Neural cell (in vitro differentiated cells): ENCODE results near the gene CHRNA4. TPM values are rescaled to one million over a fixed set of nuclear protein-coding genes. Genes with fewer than 3 reads are reported as not detected.

ENCODE experiments used
- H2AFZ ChIP-seq: fragments of 200-600, 300-800 bp; sonication (generic), shearing (Covaris generic); 2 replicates; pipeline ENCODE4 v1.6.0; 2014; ENCODE audit warnings: low read depth, mild to moderate bottlenecking, antibody characterized with exemption, low read length, moderate library complexity
- H3F3A ChIP-seq: fragments of 200-600 bp; shearing (Covaris generic); 2 replicates; pipeline ENCODE4 v1.6.1; 2016; ENCODE audit warnings: mild to moderate bottlenecking, moderate library complexity, mixed read lengths, antibody characterized with exemption, low read length; ENCODE audit not compliant: insufficient read depth, poor library complexity, severe bottlenecking
- H3K27ac ChIP-seq: fragments of 200-600, 300-800 bp; sonication (generic), shearing (Covaris generic); 2 replicates; pipeline ENCODE4 v1.5.1; 2014; ENCODE audit warnings: mild to moderate bottlenecking, low read length, moderate library complexity
- H3K27me3 ChIP-seq: fragments of 300-800, 200-600 bp; sonication (generic), shearing (Covaris generic); 2 replicates; pipeline ENCODE4 v1.6.0; 2014; ENCODE audit warnings: mild to moderate bottlenecking, low read depth, low read length, moderate library complexity; ENCODE audit not compliant: insufficient read depth
- H3K36me3 ChIP-seq: fragments of 300-800, 200-600 bp; sonication (generic), shearing (Covaris generic); 2 replicates; pipeline ENCODE4 v1.5.1; 2014; ENCODE audit warnings: mild to moderate bottlenecking, antibody characterized with exemption, low read length, moderate library complexity; ENCODE audit not compliant: insufficient read depth
- H3K4me2 ChIP-seq: fragments of 300-800, 200-600 bp; sonication (generic), shearing (Covaris generic); 2 replicates; pipeline ENCODE4 v1.6.0; 2014; ENCODE audit warnings: mild to moderate bottlenecking, low read length
- H3K4me3 ChIP-seq: fragments of 300-800, 200-600 bp; sonication (generic), shearing (Covaris generic); 2 replicates; pipeline ENCODE4 v1.5.1; 2014; ENCODE audit warnings: mild to moderate bottlenecking, low read length, moderate library complexity
- H3K79me2 ChIP-seq: fragments of 200-600 bp; shearing (Covaris generic); replicated peaks from 2 replicates; pipeline ENCODE4 v1.6.0; 2014; ENCODE audit warnings: mild to moderate bottlenecking, low read length, moderate library complexity; ENCODE audit not compliant: insufficient read depth
- H3K9ac ChIP-seq: fragments of 300-800, 200-600 bp; sonication (generic), shearing (Covaris generic); 2 replicates; pipeline ENCODE4 v1.6.1; 2016; ENCODE audit warnings: mild to moderate bottlenecking, low read length, mixed read lengths
- H3K9me2 ChIP-seq: fragments of 200-600 bp; shearing (Covaris generic); 2 replicates; pipeline ENCODE4 v1.6.1; 2016; ENCODE audit warnings: mild to moderate bottlenecking, low read length, mixed read lengths; ENCODE audit not compliant: insufficient read depth
- H3K9me3 ChIP-seq: fragments of 200-600, 300-800 bp; sonication (generic), shearing (Covaris generic); 2 replicates; pipeline ENCODE4 v1.6.1; 2016; ENCODE audit warnings: mild to moderate bottlenecking, mixed run types, low read length, moderate library complexity, mixed read lengths
- H4K20me1 ChIP-seq: fragments of 200-600 bp; shearing (Covaris generic); 2 replicates; pipeline ENCODE4 v1.6.1; 2016; ENCODE audit warnings: mild to moderate bottlenecking, mixed run types; ENCODE audit not compliant: insufficient read depth
- EP300 ChIP-seq: fragments of 450-650 bp; conservative IDR thresholded peaks from 2 replicates; pipeline ENCODE4 v1.6.1; 2014; ENCODE audit warnings: antibody characterized with exemption, mild to moderate bottlenecking, moderate library complexity; ENCODE audit not compliant: poor library complexity, severe bottlenecking
- EZH2 ChIP-seq: fragments of 200-600, 300-800 bp; shearing (Covaris generic), sonication (generic); IDR thresholded peaks from 2 replicates; pipeline ENCODE4 v1.6.1; 2014; ENCODE audit warnings: antibody characterized with exemption, low read length, borderline replicate concordance, mild to moderate bottlenecking; ENCODE audit not compliant: insufficient read depth, poor library complexity, severe bottlenecking
- MXI1 ChIP-seq: fragments of 450-650 bp; conservative IDR thresholded peaks from 2 replicates; pipeline ENCODE4 v1.6.1; 2014; ENCODE audit warnings: antibody characterized with exemption, mild to moderate bottlenecking; ENCODE audit not compliant: poor library complexity, severe bottlenecking
- POLR2AphosphoS5 ChIP-seq: IDR thresholded peaks from 2 replicates; pipeline ENCODE4 v1.6.1; 2012
- RAD21 ChIP-seq: fragments of 450-650 bp; conservative IDR thresholded peaks from 2 replicates; pipeline ENCODE4 v1.6.1; 2014; ENCODE audit warnings: antibody characterized with exemption, mild to moderate bottlenecking, moderate library complexity
- SMC3 ChIP-seq: fragments of 450-650 bp; conservative IDR thresholded peaks from 2 replicates; pipeline ENCODE4 v1.6.1; 2014; ENCODE audit warnings: antibody characterized with exemption, mild to moderate bottlenecking, moderate library complexity; ENCODE audit not compliant: poor library complexity
- TAF1 ChIP-seq: IDR thresholded peaks from 2 replicates; pipeline ENCODE4 v1.6.1; 2012; ENCODE audit warnings: low read depth
- polyA plus RNA-seq: library from polyadenylated mRNA; depleted of rRNA; stranded (reverse); fragments of >200 nt; gene quantifications from 2 replicates; pipeline ENCODE4 v1.2.3, GENCODE V29; 2014
- TF ChIP-seq, protein P1 (sequence below): fragments of 450-650 bp; IDR thresholded peaks from 2 replicates; pipeline ENCODE4 v1.5.1; 2014; ENCODE audit warnings: antibody characterized with exemption, mild to moderate bottlenecking, moderate library complexity; ENCODE audit not compliant: poor library complexity, severe bottlenecking
- TF ChIP-seq, protein P2 (sequence below): IDR thresholded peaks from 2 replicates; pipeline ENCODE4 v1.6.1; 2012; ENCODE audit warnings: borderline replicate concordance

CHRNA4 gene
- polyA plus RNA-seq, 1 donor from 2014 or later, result 6.8 TPM

DNA sequence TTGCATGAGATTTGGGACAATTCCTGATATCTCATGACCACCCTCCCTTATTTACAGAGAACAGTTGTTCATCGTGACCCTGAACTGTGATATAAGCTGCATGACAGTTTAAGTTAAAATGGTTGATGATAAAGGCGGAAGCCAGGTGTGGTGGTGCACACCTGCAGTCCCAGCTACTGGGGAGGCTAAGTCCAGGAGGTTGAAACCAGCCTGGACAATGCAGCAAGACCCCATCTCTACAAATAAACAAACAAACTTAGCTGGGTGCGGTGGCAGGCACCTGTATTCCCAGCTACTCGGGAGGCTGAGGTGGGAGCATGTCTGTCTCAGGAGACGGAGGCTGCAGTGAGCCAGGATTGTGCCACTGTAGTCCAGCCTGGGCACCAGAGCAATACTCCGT is 44.1 kb downstream of the CHRNA4 start:
- no peak for TF ChIP-seq EZH2
- TF ChIP-seq SMC3, result no peak
- TF ChIP-seq TAF1, result no peak
- TF ChIP-seq, protein P1, sequence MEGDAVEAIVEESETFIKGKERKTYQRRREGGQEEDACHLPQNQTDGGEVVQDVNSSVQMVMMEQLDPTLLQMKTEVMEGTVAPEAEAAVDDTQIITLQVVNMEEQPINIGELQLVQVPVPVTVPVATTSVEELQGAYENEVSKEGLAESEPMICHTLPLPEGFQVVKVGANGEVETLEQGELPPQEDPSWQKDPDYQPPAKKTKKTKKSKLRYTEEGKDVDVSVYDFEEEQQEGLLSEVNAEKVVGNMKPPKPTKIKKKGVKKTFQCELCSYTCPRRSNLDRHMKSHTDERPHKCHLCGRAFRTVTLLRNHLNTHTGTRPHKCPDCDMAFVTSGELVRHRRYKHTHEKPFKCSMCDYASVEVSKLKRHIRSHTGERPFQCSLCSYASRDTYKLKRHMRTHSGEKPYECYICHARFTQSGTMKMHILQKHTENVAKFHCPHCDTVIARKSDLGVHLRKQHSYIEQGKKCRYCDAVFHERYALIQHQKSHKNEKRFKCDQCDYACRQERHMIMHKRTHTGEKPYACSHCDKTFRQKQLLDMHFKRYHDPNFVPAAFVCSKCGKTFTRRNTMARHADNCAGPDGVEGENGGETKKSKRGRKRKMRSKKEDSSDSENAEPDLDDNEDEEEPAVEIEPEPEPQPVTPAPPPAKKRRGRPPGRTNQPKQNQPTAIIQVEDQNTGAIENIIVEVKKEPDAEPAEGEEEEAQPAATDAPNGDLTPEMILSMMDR, result no peak
- TF ChIP-seq, protein P2, sequence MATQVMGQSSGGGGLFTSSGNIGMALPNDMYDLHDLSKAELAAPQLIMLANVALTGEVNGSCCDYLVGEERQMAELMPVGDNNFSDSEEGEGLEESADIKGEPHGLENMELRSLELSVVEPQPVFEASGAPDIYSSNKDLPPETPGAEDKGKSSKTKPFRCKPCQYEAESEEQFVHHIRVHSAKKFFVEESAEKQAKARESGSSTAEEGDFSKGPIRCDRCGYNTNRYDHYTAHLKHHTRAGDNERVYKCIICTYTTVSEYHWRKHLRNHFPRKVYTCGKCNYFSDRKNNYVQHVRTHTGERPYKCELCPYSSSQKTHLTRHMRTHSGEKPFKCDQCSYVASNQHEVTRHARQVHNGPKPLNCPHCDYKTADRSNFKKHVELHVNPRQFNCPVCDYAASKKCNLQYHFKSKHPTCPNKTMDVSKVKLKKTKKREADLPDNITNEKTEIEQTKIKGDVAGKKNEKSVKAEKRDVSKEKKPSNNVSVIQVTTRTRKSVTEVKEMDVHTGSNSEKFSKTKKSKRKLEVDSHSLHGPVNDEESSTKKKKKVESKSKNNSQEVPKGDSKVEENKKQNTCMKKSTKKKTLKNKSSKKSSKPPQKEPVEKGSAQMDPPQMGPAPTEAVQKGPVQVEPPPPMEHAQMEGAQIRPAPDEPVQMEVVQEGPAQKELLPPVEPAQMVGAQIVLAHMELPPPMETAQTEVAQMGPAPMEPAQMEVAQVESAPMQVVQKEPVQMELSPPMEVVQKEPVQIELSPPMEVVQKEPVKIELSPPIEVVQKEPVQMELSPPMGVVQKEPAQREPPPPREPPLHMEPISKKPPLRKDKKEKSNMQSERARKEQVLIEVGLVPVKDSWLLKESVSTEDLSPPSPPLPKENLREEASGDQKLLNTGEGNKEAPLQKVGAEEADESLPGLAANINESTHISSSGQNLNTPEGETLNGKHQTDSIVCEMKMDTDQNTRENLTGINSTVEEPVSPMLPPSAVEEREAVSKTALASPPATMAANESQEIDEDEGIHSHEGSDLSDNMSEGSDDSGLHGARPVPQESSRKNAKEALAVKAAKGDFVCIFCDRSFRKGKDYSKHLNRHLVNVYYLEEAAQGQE, result no peak
- TF ChIP-seq EP300, result no peak
- TF ChIP-seq POLR2AphosphoS5, result no peak
- Histone ChIP-seq H2AFZ (no peak overlapping the region), H3K9me2 (no peaks in the 10 kb centered on the region), H3K4me2 (no peak overlapping the region), H3K9ac (no peak overlapping the region), H3K27me3 (no peaks in the 10 kb centered on the region), H3K27ac (no peak overlapping the region), H4K20me1 (no peaks in the 10 kb centered on the region), H3K36me3 (no peaks in the 10 kb centered on the region), H3F3A (no peaks in the 10 kb centered on the region), H3K4me3 (no peak overlapping the region), H3K9me3 (no peaks in the 10 kb centered on the region), H3K79me2 (no peaks in the 10 kb centered on the region)

- Histone ChIP-seq H2AFZ (no peak overlapping the region), H3K9me3 (no peaks in the 10 kb centered on the region), H3K27ac (no peak overlapping the region), H3K4me3 (no peak overlapping the region), H3K9me2 (no peaks in the 10 kb centered on the region), H3F3A (no peaks in the 10 kb centered on the region), H4K20me1 (no peaks in the 10 kb centered on the region), H3K36me3 (no peaks in the 10 kb centered on the region), H3K79me2 (no peaks in the 10 kb centered on the region), H3K4me2 (no peak overlapping the region), H3K27me3 (no peaks in the 10 kb centered on the region), H3K9ac (no peak overlapping the region)
- TF ChIP-seq MXI1, result no peak
- TF ChIP-seq, protein P2, result no peak
- no peak for TF ChIP-seq EZH2
- no peak for TF ChIP-seq RAD21
- no peak for TF ChIP-seq EP300
- TF ChIP-seq TAF1, result no peak
- TF ChIP-seq POLR2AphosphoS5, result no peak
Measured at GRCh38 chr20:63316502-63316921, 44.6 kb downstream of the CHRNA4 start.
